GM21423 (cell line): Measurements from ENCODE around the gene MIPOL1.
"Not testable (repeated sequence)": the region's sequence is repeated elsewhere in the genome, so short reads cannot be mapped to it uniquely, and the experiment has no call there.

ENCODE experiments used
- ATAC-seq: cut with Tn5 transposase; IDR thresholded peaks from one replicate; pipeline ENCODE4 v1.9.1; 2021; ENCODE audit warnings: mild to moderate bottlenecking, moderate library complexity; ENCODE audit not compliant: unreplicated experiment

MIPOL1 gene

DNA sequence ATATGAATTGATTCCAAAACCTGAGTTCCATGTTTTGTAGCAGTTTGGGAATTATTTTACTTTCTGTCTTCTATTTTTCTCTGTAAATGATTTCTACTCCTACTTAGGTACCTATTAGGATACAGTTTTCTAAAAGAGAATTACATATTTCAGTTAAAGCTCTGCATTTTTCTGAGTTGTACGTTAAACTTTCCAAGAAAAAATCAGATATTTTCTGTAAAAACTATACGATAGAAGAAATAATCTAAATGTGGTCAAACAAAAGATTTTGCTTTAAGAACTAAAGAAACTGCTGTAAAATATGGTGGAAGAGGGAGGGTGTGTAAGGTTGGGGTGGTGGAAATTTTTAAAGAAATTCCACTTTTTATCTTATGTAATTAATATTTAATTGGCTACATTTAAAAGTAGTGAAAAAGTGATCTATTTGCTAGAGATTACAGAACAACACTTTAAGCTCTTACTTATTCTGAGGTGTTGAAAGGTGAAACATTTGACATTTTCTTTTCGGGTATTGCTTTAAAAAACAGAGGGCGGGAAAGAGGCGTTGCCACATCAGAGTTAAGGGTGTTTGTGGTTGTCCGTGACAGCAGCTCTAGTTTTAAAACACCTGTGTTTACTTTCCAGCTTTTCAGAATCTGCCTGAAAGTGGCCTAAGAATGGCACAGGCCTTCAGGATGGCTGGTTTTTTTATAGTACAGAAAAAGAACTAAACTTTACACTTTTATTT is 187.3 kb downstream of the MIPOL1 start:
- ATAC-seq = no peak

GRCh38 chr14:37397157-37397940 is 199.6 kb downstream of the MIPOL1 start:
- ATAC-seq = not testable (repeated sequence)

DNA sequence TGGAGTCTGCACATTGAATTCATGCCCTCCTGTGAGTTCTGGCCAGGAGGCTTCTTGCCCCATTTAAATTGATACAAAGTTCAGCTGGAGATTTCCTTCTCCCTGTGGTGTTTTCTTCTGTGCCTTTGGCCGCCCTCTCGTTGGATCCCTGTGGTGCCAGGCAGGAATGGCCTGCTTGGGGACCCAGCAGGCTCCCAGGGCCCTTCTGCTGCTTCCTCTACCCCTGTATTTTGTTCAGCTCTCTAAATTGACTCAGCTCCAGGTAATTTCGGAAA is 200.1 kb downstream of the MIPOL1 start:
- ATAC-seq = no peak

DNA sequence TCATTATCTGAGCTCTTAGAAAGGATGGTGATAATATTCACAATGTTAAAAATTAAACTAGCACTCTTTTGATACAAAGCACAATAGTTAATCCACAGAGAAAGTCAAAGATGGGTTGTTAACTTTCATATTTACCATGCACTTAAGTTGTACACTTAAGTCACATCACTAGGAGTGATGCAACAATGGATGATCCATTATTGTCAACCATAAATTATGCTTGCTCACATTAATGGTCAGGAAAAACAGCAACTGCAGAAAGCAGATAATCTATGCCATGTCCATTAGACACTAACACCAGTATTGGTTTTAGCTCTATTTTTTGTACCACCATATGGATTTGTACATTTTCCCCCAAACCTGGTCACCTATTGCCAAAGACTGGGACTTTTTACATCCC is 201.8 kb downstream of the MIPOL1 start:
- no peak for ATAC-seq

GRCh38 chr14:37401093-37401492 is 203.4 kb downstream of the MIPOL1 start:
- ATAC-seq = no peak

GRCh38 chr14:37403626-37404025 is 205.9 kb downstream of the MIPOL1 start:
- ATAC-seq = no peak

GRCh38 chr14:37406095-37406494 is 208.4 kb downstream of the MIPOL1 start:
- ATAC-seq = no peak

- ATAC-seq = no peak
Measured at GRCh38 chr14:37411079-37411735, 213.5 kb downstream of the MIPOL1 start.

DNA sequence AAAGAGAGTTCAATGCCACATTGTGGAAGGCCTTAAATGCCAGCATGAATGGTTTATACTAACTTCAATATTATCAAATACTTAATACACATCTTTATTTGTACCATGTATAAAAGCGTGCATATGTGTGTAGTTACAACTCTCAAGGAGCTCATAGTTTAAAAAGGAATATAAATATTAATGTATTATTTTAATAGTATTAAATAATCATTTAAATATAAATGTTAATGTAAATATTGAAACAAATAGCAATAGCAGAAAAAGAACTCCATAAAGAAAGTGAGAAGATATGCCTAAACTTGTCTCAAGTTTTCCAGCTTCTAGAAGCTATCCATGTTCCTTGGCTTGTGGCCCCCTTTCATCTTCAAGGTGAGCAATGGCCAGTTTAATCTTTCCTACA is 215.3 kb downstream of the MIPOL1 start:
- no peak for ATAC-seq

GRCh38 chr14:37413504-37414003 is 215.8 kb downstream of the MIPOL1 start:
- ATAC-seq = no peak

GRCh38 chr14:37416264-37416663 is 218.5 kb downstream of the MIPOL1 start:
- no peak for ATAC-seq

DNA sequence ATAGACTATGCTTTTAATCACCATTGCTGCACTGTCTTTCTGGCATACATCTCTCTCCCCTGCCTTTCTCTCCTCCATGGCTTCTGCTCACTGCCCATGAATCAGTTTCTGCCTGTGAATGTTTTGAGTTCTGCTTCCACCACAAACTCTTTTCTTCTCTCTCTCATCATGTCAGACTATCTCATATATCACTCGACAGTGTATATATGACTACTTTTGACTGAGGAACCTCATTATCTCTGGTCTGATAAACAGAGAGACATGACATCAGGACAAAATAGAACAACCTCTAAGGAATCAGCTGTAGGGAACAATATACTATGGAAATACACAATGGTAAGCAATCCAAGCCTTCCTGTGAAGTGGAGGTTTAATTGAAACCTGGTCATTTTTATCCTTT is 219.4 kb downstream of the MIPOL1 start:
- ATAC-seq = no peak

- ATAC-seq = no peak
Measured at GRCh38 chr14:37417833-37418232, 220.1 kb downstream of the MIPOL1 start.

DNA sequence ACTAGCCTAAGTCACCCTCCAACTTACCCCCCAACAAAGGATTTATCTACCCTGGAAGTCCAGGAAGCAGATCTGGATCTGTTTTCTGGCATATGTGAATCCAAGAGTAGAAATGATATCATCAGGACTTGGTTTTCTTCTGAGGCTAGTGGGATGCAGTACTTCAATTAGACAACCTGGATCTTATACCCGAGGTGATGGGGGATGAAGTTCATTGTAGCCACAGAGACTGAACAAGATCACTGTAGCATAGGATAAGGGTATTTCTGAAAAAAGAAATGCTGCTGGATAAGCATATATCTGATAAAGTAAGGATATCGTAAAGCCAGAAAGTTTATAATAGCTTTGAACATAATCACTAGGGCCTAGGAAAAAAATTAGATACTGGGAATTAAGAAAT is 222.9 kb downstream of the MIPOL1 start:
- no peak for ATAC-seq

DNA sequence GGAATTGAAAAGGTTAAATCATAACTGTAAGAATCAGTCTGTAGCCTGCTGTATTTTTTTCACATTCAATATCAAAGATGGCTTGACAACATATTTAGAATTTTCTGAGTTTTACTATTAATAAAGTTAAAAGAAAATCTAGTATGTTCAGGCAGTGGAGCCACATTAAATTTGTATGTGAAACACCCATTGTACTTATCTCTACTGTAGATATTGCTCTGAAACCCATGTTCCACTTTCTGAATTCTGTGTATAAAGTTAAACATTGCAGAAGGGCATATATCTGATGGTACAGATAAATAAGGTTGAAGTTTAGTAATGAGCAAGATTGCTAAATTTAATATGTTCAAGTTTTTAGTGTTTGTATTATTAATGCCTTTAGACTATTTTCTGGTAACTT is 224.6 kb downstream of the MIPOL1 start:
- no peak for ATAC-seq

GRCh38 chr14:37422748-37423147 is 225.0 kb downstream of the MIPOL1 start:
- ATAC-seq = no peak

DNA sequence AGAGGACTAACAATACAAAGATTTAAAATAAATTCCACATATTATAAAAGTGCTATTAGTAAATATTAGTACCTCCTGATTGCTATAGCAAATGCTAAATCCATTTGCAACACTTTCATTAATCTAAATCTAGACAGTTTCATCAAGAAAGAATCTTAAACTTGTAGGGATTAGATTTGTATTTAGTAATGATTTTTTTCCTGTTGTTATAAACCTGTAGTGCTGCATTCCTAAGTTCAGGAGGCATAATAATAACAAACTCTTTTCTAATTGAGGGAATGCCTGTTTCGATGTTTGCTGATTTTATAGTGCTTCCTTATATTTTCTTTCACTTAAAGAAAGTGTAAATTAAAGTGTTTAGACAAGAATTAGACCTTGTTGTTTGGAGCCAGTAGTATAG is 231.2 kb downstream of the MIPOL1 start:
- ATAC-seq = no peak

DNA sequence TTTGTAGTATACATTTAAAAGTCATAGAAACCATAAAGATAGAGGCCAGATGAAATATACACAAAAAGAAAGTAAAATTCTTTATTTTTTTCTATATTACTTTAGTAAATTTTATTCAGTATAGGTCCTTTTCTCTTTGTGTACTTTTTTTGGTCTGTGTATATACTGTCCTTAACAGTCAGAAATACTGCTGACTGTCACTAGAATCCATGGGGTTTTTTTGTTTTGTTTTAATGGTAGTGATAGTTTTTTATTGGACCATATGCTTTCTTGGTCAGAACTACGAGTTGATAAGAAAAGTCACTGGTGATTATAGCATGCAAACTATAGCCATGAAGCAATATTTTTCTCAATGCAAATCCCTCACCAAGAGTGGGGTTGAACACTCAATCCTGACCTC is 231.9 kb downstream of the MIPOL1 start:
- no peak for ATAC-seq

GRCh38 chr14:37434867-37435266 is 237.1 kb downstream of the MIPOL1 start:
- ATAC-seq = no peak

- ATAC-seq = no peak
Measured at GRCh38 chr14:37436519-37436918, 238.8 kb downstream of the MIPOL1 start.

DNA sequence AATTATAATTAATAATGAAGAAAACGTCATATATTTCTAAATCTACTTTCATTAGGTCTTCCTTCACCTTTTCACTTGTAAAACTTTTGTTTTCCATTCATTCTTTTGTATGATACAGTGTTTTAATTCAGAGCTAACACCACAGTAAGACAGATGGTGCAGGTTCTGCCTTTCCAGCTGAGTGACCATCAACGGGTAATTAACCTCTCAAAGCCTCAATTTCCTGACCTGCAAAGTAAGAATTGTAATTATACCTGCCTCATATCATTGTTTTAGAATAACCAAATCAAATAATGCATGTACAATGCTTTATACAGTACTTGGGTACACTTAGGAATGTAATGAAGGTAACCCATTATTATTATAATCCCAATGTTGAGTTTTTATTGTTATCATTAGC is 239.8 kb downstream of the MIPOL1 start:
- ATAC-seq = no peak

GRCh38 chr14:37438444-37438843 is 240.7 kb downstream of the MIPOL1 start:
- ATAC-seq = no peak
